Liver (tissue), 3 donors: ENCODE measurements around the gene STRA6.

Experiments
- EGR1 ChIP-seq, 2 donors: IDR thresholded peaks; 2 replicates each; pipeline ENCODE4 v1.6.1; 2016 to 2018; ENCODE audit warnings: antibody characterized with exemption in 2 of 2, low read depth in 2 of 2
- GABPA ChIP-seq, 2 donors: IDR thresholded peaks in 1 of 2; conservative IDR thresholded peaks in 1 of 2; 2 replicates each; pipeline ENCODE4 v1.6.1; 2016; ENCODE audit warnings: antibody characterized with exemption in 2 of 2, mild to moderate bottlenecking in 1 of 2, moderate library complexity in 1 of 2
- RAD21 ChIP-seq, 2 donors: IDR thresholded peaks; 2 replicates each; pipeline ENCODE4 v1.6.1; 2016; ENCODE audit warnings: antibody characterized with exemption in 2 of 2, mild to moderate bottlenecking in 2 of 2
- SP1 ChIP-seq: IDR thresholded peaks from 2 replicates; pipeline ENCODE4 v1.6.1; 2018; ENCODE audit warnings: antibody characterized with exemption, mild to moderate bottlenecking
- TF ChIP-seq, protein P1 (sequence below): fragments of 150-350 bp; IDR thresholded peaks from 2 replicates; pipeline ENCODE4 v1.5.1; 2017; ENCODE audit warnings: improper control_type of control experiment, low read depth, low read length; ENCODE audit not compliant: missing input control
- TF ChIP-seq, protein P2 (sequence below): IDR thresholded peaks from 2 replicates; pipeline ENCODE4 v1.6.1; 2016; ENCODE audit warnings: antibody characterized with exemption, mild to moderate bottlenecking
- TF ChIP-seq, protein P3 (sequence below): IDR thresholded peaks from 2 replicates; pipeline ENCODE4 v1.6.1; 2016; ENCODE audit warnings: antibody characterized with exemption
- donor health status: healthy.
- donor health status: healthy.

DNA sequence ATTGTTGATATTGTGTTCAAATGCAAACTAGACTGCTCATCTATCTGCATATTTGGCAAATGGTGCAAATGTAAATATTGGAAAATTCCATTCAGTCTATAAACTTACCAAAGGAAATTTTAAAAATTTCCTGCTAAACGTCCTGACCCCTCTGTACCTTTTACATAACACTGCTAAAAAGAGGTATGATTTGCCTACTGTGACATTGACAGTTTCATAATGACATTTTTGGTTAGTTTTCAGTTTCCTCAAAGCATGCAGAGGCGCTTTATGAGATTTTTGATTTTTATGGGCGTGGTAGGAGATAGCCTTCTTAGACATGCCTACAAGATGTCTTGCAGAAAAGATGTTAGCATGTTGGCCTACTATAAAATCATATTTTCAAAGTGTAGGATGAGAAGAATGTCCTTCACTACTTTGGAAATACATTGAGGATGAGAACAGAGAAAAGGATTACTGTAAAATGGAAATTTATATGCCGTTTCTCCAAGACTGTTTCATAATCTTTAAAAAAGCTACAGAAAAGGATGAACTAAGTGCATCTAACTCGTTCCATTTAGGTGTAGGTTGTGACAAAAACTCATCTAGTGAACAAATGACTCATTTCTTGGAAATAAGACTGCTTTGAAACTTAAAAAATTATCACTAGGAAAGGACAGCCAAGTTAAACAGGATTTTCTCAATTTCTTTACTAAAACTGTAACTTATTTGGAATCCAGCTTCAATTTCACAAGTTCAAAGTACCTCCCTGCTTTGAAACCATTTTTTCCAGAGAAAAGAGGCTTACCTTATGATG lies 43.5 kb downstream of the STRA6 start:
- no peak for TF ChIP-seq GABPA (IDR thresholded peaks at IDR 0.05 in 1 of 2, conservative IDR thresholded peaks at IDR 0.05 in 1 of 2)
- TF ChIP-seq, protein P1, sequence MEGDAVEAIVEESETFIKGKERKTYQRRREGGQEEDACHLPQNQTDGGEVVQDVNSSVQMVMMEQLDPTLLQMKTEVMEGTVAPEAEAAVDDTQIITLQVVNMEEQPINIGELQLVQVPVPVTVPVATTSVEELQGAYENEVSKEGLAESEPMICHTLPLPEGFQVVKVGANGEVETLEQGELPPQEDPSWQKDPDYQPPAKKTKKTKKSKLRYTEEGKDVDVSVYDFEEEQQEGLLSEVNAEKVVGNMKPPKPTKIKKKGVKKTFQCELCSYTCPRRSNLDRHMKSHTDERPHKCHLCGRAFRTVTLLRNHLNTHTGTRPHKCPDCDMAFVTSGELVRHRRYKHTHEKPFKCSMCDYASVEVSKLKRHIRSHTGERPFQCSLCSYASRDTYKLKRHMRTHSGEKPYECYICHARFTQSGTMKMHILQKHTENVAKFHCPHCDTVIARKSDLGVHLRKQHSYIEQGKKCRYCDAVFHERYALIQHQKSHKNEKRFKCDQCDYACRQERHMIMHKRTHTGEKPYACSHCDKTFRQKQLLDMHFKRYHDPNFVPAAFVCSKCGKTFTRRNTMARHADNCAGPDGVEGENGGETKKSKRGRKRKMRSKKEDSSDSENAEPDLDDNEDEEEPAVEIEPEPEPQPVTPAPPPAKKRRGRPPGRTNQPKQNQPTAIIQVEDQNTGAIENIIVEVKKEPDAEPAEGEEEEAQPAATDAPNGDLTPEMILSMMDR = no peak
- TF ChIP-seq SP1 = no peak
- no peak for TF ChIP-seq RAD21 (IDR thresholded peaks at IDR 0.05)
- TF ChIP-seq, protein P2, sequence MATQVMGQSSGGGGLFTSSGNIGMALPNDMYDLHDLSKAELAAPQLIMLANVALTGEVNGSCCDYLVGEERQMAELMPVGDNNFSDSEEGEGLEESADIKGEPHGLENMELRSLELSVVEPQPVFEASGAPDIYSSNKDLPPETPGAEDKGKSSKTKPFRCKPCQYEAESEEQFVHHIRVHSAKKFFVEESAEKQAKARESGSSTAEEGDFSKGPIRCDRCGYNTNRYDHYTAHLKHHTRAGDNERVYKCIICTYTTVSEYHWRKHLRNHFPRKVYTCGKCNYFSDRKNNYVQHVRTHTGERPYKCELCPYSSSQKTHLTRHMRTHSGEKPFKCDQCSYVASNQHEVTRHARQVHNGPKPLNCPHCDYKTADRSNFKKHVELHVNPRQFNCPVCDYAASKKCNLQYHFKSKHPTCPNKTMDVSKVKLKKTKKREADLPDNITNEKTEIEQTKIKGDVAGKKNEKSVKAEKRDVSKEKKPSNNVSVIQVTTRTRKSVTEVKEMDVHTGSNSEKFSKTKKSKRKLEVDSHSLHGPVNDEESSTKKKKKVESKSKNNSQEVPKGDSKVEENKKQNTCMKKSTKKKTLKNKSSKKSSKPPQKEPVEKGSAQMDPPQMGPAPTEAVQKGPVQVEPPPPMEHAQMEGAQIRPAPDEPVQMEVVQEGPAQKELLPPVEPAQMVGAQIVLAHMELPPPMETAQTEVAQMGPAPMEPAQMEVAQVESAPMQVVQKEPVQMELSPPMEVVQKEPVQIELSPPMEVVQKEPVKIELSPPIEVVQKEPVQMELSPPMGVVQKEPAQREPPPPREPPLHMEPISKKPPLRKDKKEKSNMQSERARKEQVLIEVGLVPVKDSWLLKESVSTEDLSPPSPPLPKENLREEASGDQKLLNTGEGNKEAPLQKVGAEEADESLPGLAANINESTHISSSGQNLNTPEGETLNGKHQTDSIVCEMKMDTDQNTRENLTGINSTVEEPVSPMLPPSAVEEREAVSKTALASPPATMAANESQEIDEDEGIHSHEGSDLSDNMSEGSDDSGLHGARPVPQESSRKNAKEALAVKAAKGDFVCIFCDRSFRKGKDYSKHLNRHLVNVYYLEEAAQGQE = no peak
- TF ChIP-seq, protein P3, sequence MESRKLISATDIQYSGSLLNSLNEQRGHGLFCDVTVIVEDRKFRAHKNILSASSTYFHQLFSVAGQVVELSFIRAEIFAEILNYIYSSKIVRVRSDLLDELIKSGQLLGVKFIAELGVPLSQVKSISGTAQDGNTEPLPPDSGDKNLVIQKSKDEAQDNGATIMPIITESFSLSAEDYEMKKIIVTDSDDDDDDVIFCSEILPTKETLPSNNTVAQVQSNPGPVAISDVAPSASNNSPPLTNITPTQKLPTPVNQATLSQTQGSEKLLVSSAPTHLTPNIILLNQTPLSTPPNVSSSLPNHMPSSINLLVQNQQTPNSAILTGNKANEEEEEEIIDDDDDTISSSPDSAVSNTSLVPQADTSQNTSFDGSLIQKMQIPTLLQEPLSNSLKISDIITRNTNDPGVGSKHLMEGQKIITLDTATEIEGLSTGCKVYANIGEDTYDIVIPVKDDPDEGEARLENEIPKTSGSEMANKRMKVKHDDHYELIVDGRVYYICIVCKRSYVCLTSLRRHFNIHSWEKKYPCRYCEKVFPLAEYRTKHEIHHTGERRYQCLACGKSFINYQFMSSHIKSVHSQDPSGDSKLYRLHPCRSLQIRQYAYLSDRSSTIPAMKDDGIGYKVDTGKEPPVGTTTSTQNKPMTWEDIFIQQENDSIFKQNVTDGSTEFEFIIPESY = no peak
- no peak for TF ChIP-seq EGR1 (IDR thresholded peaks at IDR 0.05; ENCODE audit: low read depth in 2 of 2)
